Esophagus squamous epithelium (tissue), 5 donors: ENCODE results near the gene RTN4RL1. TPM values are rescaled to one million over a fixed set of nuclear protein-coding genes. Genes with fewer than 3 reads are reported as not detected.
A peak's percentile ranks its signal among the peaks of the same experiment; 100 is the strongest.

Experiments used
- DNase-seq: peaks from one replicate; lab custom pipeline; 2025; lab: John Stamatoyannopoulos, UW
- H3K27ac ChIP-seq, 4 donors: fragments of 200-600 bp; sonication (generic); one replicate each; pipeline ENCODE4 v1.5.1; 2016 to 2019; ENCODE audit warnings: mild to moderate bottlenecking in 1 of 4
- H3K27me3 ChIP-seq, 4 donors: fragments of 200-600 bp; sonication (generic); 1 replicate in 3 of 4; 2 replicates in 1 of 4; pipeline versions ENCODE4 v1.5.1 to v1.6.0; 2017 to 2021; ENCODE audit warnings: antibody characterized with exemption in 1 of 4
- H3K36me3 ChIP-seq, 3 donors: fragments of 200-600 bp; sonication (generic); one replicate each; pipeline ENCODE4 v1.5.1; 2016 to 2019
- H3K4me1 ChIP-seq, 3 donors: fragments of 200-600 bp; sonication (generic); one replicate each; pipeline ENCODE4 v1.5.1; 2017 to 2019
- H3K4me3 ChIP-seq, 4 donors: fragments of 200-600 bp; sonication (generic); 1 replicate in 3 of 4; 2 replicates in 1 of 4; pipeline ENCODE4 v1.5.1; 2016 to 2019; ENCODE audit warnings: mild to moderate bottlenecking in 2 of 4, moderate library complexity in 1 of 4
- H3K9me3 ChIP-seq, 3 donors: fragments of 200-600 bp; sonication (generic); one replicate each; pipeline ENCODE4 v1.5.1; 2016 to 2019
- CTCF ChIP-seq, 6 experiments: fragments of 450-650 bp in 4 of 6; fragments of 200-600 bp in 2 of 6; sonication (generic) in 2 of 6; IDR thresholded peaks; one replicate each; pipeline ENCODE4 v1.5.1; 2016 to 2019; ENCODE audit warnings: antibody characterized with exemption in 6 of 6, mild to moderate bottlenecking in 4 of 6, moderate library complexity in 4 of 6
- POLR2A ChIP-seq, 4 donors: fragments of 450-650 bp; IDR thresholded peaks; one replicate each; pipeline ENCODE4 v1.6.1; 2017; ENCODE audit warnings: antibody characterized with exemption in 4 of 4, mild to moderate bottlenecking in 4 of 4, moderate library complexity in 3 of 4
- WGBS, 2 donors: methylation state at CpG; one replicate each; pipeline ENCODE4 v1.1.5; 2018; 5-methylcytosine and 5-hydroxymethylcytosine counted together
- intact Hi-C: fragments of 100-400 bp; cut with DNase I; formaldehyde crosslinking; loops from one replicate; pipeline ENCODE4 v1.15.0; 2022
- total RNA-seq, 4 donors: library from RNA; depleted of rRNA; stranded (reverse); fragments of >200 nt; gene quantifications; one replicate each; pipeline ENCODE4 v1.1.0, GENCODE V29; 2016
- donor health status: DM: yes; HTN: yes; CAD: no.

Gene RTN4RL1
- total RNA-seq, 4 donors from 2014 or later, result 1.1 to 4.0 (median 2.0) TPM

DNA sequence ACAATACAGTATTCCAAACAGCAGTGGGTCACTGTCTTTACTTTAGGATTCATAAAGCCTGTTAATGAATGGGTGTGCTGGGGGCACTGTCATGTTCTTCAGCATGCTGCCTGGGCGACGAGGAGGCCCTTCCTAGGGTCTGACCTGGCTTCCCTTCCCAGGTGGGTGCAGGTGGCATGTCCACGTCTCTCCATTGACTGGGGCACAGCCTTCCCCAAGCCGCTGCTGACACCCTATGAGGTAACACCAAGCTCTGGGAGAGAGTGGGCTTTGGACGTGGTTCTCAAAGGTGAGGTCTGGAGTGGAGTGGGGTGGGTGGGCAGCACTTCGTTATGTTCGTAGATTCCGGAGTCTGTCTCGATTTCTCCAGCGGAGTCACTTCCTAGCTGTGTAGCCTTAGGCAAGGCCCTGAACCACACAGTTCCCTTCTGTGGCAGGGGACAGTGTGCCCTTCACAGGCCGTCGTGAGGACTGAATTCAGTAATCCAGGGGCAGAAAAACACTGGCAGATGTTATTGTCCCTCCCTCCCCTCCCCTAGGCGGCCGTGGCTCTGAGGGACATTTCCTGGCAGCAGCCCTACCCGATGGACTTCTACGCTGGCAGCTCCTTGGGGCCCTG lies 15.9 kb upstream of the RTN4RL1 start:
- TF ChIP-seq POLR2A (IDR thresholded peaks at IDR 0.05) (no peak), CTCF (IDR thresholded peaks at IDR 0.05) (no peak)
- Histone ChIP-seq H3K27me3 (no peaks in the 10 kb centered on the region), H3K36me3 (peaks cover 6 to 62% (median 10%) of the 10 kb centered on the region in 3 donors), H3K9me3 (no peaks in the 10 kb centered on the region), H3K4me1 (peaks cover 15 to 37% (median 28%) of the 10 kb centered on the region in 3 donors), H3K4me3 (peak overlapping the region; percentile 63 to 85 (median 78)), H3K27ac (peak overlapping the region; percentile 90 to 95 (median 92))
- WGBS, 2 donors, result 65 to 100% methylated on average over 1 to 7 of the region's 16 CpGs
- intact Hi-C loops, result no loop called here
- no peak for DNase-seq

GRCh38 chr17:2040219-2040827 lies 15.2 kb upstream of the RTN4RL1 start:
- peaks cover 15 to 37% (median 28%) of the 10 kb centered on the region in 3 donors for H3K4me1 ChIP-seq
- TF ChIP-seq POLR2A (IDR thresholded peaks at IDR 0.05), result no peak
- TF ChIP-seq CTCF (IDR thresholded peaks at IDR 0.05), result no peak
- intact Hi-C loops, result no loop called here
- H3K27ac ChIP-seq, result peak overlapping the region in 2 of 4 donors; percentile 16 to 94
- WGBS, 2 donors, result 71 to 83% methylated on average over 1 to 4 of the region's 7 CpGs
- H3K4me3 ChIP-seq, result no peak overlapping the region
- no peaks in the 10 kb centered on the region for H3K9me3 ChIP-seq
- peaks cover 6 to 69% (median 13%) of the 10 kb centered on the region in 3 donors for H3K36me3 ChIP-seq
- no peak for DNase-seq
- H3K27me3 ChIP-seq, result no peaks in the 10 kb centered on the region

GRCh38 chr17:2037155-2037554 lies 12.0 kb upstream of the RTN4RL1 start:
- intact Hi-C loops, result no loop called here
- Histone ChIP-seq H3K27me3 (no peaks in the 10 kb centered on the region), H3K36me3 (peaks cover 12 to 70% (median 12%) of the 10 kb centered on the region in 3 donors), H3K4me1 (peaks cover 4 to 19% (median 7%) of the 10 kb centered on the region in 3 donors), H3K4me3 (no peak overlapping the region), H3K9me3 (no peaks in the 10 kb centered on the region), H3K27ac (no peak overlapping the region)
- WGBS, 2 donors, result 76 to 91% methylated on average over 8 to 10 of the region's 10 CpGs
- no peak for DNase-seq
- no peak for TF ChIP-seq CTCF (IDR thresholded peaks at IDR 0.05)
- TF ChIP-seq POLR2A (IDR thresholded peaks at IDR 0.05), result peak in 1 of 4 donors; percentile 6

DNA sequence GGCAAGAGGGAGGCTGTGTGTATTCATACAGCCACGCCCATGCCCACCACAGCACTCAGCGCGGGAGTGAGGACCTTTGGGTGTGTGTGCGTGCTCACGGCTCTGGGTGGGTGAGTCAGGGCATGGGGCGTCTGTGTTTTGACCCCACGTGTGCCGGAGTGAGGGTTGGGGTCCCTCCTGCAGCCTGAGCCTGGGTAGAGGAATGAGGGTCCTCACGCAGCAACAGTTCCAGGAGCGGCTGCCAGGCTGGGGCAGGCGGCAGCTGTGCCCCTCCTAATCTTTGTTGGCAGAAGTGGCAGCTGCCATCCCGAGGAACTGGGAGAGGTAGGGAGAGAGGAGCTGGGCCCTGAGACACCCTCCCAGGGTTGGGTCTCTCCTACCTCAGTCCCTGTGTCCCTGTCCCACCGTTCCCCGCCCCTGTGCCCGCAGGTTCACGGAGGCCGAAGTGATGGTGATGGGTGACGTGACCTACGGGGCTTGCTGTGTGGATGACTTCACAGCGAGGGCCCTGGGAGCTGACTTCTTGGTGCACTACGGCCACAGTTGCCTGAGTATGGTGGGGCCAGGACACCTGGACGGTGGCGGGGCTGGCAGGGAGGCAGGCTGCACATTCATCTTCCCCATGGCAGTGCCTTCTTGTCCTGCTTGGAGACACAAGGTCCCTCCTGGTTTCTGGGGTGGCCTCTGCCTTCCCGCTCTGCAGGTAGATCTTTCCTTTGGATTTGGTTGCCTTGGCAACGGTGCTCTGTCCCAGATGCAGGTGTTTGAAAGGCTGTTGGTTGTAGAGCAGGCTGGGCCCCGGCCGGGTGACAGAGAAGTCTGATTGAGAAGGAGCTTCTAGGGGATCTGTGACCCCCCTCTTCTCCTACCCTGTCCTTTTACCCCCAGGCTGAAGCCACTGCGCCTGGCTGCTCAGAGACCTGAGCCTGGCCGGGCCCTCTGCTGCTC lies 10.7 kb upstream of the RTN4RL1 start:
- H3K36me3 ChIP-seq, result peaks cover 12 to 70% (median 12%) of the 10 kb centered on the region in 3 donors
- no peaks in the 10 kb centered on the region for H3K9me3 ChIP-seq
- intact Hi-C loops, result no loop called here
- 86 to 100% methylated on average over 1 to 8 of the region's 29 CpGs for WGBS, 2 donors
- peaks cover 5 to 22% (median 10%) of the 10 kb centered on the region in 3 donors for H3K4me1 ChIP-seq
- no peaks in the 10 kb centered on the region for H3K27me3 ChIP-seq
- no peak for DNase-seq
- H3K4me3 ChIP-seq, result no peak overlapping the region
- H3K27ac ChIP-seq, result no peak overlapping the region
- TF ChIP-seq CTCF (IDR thresholded peaks at IDR 0.05) (no peak), POLR2A (IDR thresholded peaks at IDR 0.05) (no peak)
